ENCODE measurements around the gene C1QTNF7. TPM values are rescaled to one million over a fixed set of nuclear protein-coding genes. Genes with fewer than 3 reads are reported as not detected.

The C1QTNF7 gene
- total RNA-seq, 1 experiment from 2014 or later = not detected

DNA sequence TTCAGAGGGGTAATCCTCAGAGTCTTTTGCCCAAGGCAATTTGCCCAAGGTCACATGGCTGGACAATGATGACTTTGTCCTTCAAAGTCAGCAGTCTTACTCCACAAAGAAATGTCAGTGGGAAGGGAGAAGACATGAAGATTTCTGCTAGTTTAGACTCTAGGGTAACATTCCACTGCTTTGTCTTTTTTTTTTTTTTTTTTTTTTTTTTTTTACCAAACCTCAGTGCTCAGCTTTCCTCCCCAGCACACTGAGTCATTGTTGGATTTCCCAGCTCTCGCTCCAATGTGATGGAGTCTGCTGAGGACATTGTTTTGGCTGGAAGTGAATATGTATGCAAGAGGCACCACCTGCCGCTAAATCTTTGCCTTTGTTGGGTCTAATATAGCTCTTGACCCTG is 7.2 kb upstream of the C1QTNF7 start:
- no peaks in the 10 kb centered on the region for H4K20me1 ChIP-seq (ENCODE audit: insufficient read depth)
- H2AFZ ChIP-seq (ENCODE audit: low read depth, low read length, poor library complexity, severe bottlenecking) = no peak overlapping the region
- H3K4me3 ChIP-seq (replicated peaks in 1 of 2; ENCODE audit: low read depth in 1 of 2, low read length in 2 of 2) = no peak overlapping the region
- H3K79me2 ChIP-seq (ENCODE audit: insufficient read depth, low read length) = no peaks in the 10 kb centered on the region
- H3K9ac ChIP-seq (ENCODE audit: low read length) = no peak overlapping the region
- ChIA-PET RAD21 (ENCODE audit: low non-redundant PET in 1 of 2, low total read pairs in 2 of 2, uncharacterized antibody in 2 of 2, unreplicated experiment in 2 of 2) (no interaction called here), POLR2A (no interaction called here), CTCF (no interaction called here)
- H3K27me3 ChIP-seq (ENCODE audit: insufficient read depth, low read length) = peaks cover 13% of the 10 kb centered on the region
- no peaks in the 10 kb centered on the region for H3K9me3 ChIP-seq (ENCODE audit: control insufficient read depth in 1 of 2, insufficient read depth in 1 of 2, low read depth in 1 of 2, low read length in 2 of 2)
- no peaks in the 10 kb centered on the region for H3K4me1 ChIP-seq (ENCODE audit: control insufficient read depth in 1 of 2, insufficient read depth in 2 of 2, low read length in 2 of 2)
- ATAC-seq (no peak), DNase-seq (ENCODE audit: low read depth, low spot score) (no peak)
- intact Hi-C loops (cut with micrococcal nuclease) = no loop called here
- H3K4me2 ChIP-seq (ENCODE audit: low read length) = no peak overlapping the region
- no TSS peak for BruUV-seq (replicated peaks)
- no peaks in the 10 kb centered on the region for H3K9me2 ChIP-seq (ENCODE audit: insufficient read depth)
- H3K27ac ChIP-seq (ENCODE audit: low read depth, low read length) = no peak overlapping the region
- H3K36me3 ChIP-seq (ENCODE audit: control insufficient read depth in 1 of 2, insufficient read depth in 2 of 2, low read length in 2 of 2) = no peaks in the 10 kb centered on the region
- TF ChIP-seq EGR1 (IDR thresholded peaks at IDR 0.05; ENCODE audit: low read depth) (no peak), EZH2 (IDR thresholded peaks at IDR 0.05) (no peak), ZBTB33 (IDR thresholded peaks at IDR 0.05; ENCODE audit: extremely low read depth, insufficient replicate concordance, low read length) (no peak)

DNA sequence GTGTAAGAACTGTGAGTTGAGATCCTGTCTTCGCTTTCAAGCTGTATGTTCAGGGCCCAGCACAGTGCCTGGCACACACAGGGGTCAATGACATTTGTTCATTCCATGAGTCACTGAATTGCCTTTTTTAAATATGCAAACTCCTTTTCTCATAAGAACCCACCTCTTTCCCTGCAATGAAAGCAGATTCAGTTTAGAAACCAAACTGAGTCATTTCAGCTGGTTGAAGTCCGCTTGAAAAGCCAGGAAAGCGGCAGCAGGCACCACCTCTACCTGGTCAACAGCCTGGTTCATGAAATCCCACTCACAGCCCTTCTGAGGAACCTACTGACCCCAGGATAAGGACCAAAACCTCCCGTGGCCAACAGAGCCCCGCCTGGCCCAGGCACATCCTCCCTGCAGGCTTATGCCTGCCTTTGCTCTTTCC is 4.5 kb upstream of the C1QTNF7 start:
- no peaks in the 10 kb centered on the region for H4K20me1 ChIP-seq (ENCODE audit: insufficient read depth)

More for the DNA sequence above, 4.5 kb upstream of the C1QTNF7 start:
- ATAC-seq (no peak), DNase-seq (ENCODE audit: low read depth, low spot score) (no peak)
- ChIA-PET POLR2A (no interaction called here), RAD21 (ENCODE audit: low non-redundant PET in 1 of 2, low total read pairs in 2 of 2, uncharacterized antibody in 2 of 2, unreplicated experiment in 2 of 2) (no interaction called here), CTCF (no interaction called here)
- BruUV-seq (replicated peaks) = no TSS peak
- Histone ChIP-seq H3K9ac (ENCODE audit: low read length) (no peak overlapping the region), H3K4me3 (replicated peaks in 1 of 2; ENCODE audit: low read depth in 1 of 2, low read length in 2 of 2) (no peak overlapping the region), H3K4me1 (ENCODE audit: control insufficient read depth in 1 of 2, insufficient read depth in 2 of 2, low read length in 2 of 2) (no peaks in the 10 kb centered on the region), H3K9me3 (ENCODE audit: control insufficient read depth in 1 of 2, insufficient read depth in 1 of 2, low read depth in 1 of 2, low read length in 2 of 2) (no peaks in the 10 kb centered on the region), H3K9me2 (ENCODE audit: insufficient read depth) (no peaks in the 10 kb centered on the region), H2AFZ (ENCODE audit: low read depth, low read length, poor library complexity, severe bottlenecking) (no peak overlapping the region), H3K27me3 (ENCODE audit: insufficient read depth, low read length) (peaks cover 21% of the 10 kb centered on the region), H3K27ac (ENCODE audit: low read depth, low read length) (no peak overlapping the region), H3K36me3 (ENCODE audit: control insufficient read depth in 1 of 2, insufficient read depth in 2 of 2, low read length in 2 of 2) (no peaks in the 10 kb centered on the region), H3K4me2 (ENCODE audit: low read length) (no peak overlapping the region), H3K79me2 (ENCODE audit: insufficient read depth, low read length) (no peaks in the 10 kb centered on the region)
- intact Hi-C loops (cut with micrococcal nuclease) = no loop called here
- TF ChIP-seq EZH2 (IDR thresholded peaks at IDR 0.05) (no peak), SRF (IDR thresholded peaks at IDR 0.05; ENCODE audit: low read depth) (no peak), ZBTB33 (IDR thresholded peaks at IDR 0.05; ENCODE audit: extremely low read depth, insufficient replicate concordance, low read length) (no peak), FOSL1 (IDR thresholded peaks at IDR 0.05; ENCODE audit: low read depth) (no peak), SIN3A (IDR thresholded peaks at IDR 0.05; ENCODE audit: low read depth) (no peak), YY1 (IDR thresholded peaks at IDR 0.05; ENCODE audit: extremely low read depth, insufficient replicate concordance, low read depth, low read length) (no peak)
- TF ChIP-seq, protein P1, sequence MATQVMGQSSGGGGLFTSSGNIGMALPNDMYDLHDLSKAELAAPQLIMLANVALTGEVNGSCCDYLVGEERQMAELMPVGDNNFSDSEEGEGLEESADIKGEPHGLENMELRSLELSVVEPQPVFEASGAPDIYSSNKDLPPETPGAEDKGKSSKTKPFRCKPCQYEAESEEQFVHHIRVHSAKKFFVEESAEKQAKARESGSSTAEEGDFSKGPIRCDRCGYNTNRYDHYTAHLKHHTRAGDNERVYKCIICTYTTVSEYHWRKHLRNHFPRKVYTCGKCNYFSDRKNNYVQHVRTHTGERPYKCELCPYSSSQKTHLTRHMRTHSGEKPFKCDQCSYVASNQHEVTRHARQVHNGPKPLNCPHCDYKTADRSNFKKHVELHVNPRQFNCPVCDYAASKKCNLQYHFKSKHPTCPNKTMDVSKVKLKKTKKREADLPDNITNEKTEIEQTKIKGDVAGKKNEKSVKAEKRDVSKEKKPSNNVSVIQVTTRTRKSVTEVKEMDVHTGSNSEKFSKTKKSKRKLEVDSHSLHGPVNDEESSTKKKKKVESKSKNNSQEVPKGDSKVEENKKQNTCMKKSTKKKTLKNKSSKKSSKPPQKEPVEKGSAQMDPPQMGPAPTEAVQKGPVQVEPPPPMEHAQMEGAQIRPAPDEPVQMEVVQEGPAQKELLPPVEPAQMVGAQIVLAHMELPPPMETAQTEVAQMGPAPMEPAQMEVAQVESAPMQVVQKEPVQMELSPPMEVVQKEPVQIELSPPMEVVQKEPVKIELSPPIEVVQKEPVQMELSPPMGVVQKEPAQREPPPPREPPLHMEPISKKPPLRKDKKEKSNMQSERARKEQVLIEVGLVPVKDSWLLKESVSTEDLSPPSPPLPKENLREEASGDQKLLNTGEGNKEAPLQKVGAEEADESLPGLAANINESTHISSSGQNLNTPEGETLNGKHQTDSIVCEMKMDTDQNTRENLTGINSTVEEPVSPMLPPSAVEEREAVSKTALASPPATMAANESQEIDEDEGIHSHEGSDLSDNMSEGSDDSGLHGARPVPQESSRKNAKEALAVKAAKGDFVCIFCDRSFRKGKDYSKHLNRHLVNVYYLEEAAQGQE (IDR thresholded peaks at IDR 0.05; ENCODE audit: low read depth) = no peak
